NCI-H774 (cell line): ENCODE measurements around the gene HSPG2.
"Not testable (repeated sequence)": the region's sequence is repeated elsewhere in the genome, so short reads cannot be mapped to it uniquely, and the experiment has no call there.

Experiments used
- DNase-seq: peaks from one replicate; lab custom pipeline; 2025; lab: John Stamatoyannopoulos, UW

HSPG2 gene

GRCh38 chr1:21937034-21937371 lies at the start of gene HSPG2:
HSPG2 (minus strand) TSS chr1:21937310; CDS start chr1:21937217, 93 bp downstream.
- DNase-seq: no peak

DNA sequence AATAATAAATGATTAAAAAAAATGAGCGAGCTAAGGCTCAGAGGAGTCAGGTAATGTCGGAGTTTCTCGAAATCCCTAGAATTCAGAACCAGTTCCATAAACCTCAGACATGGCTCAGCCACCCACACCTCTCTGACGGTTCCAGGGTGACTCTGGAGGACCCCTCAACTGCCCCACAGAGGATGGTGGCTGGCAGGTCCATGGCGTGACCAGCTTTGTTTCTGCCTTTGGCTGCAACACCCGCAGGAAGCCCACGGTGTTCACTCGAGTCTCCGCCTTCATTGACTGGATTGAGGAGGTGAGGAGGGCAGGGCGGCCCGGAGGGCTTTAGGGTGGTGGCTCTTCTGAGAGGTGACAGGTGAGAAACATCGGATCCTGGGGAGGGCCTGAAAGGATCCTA lies 49.3 kb upstream of the HSPG2 start:
- not testable (repeated sequence) for DNase-seq

DNA sequence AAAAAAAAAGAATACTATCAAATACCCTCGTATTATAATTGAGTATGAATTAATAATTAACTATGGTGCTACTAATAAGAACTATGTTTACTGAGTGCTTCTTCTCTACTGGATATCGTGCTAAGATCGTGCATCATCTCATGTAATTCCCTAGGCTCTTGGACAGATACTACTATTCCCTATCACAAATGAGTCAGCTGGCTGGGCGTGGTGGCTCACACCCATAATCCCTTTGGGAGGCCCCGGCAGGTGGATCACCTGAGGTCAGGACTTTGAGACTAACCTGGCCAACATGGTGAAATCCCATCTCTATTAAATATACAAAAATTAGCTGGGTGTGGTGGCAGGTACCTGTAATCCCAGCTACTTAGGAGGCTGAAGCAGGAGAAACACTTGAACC lies 48.8 kb upstream of the HSPG2 start:
- DNase-seq: not testable (repeated sequence)

DNA sequence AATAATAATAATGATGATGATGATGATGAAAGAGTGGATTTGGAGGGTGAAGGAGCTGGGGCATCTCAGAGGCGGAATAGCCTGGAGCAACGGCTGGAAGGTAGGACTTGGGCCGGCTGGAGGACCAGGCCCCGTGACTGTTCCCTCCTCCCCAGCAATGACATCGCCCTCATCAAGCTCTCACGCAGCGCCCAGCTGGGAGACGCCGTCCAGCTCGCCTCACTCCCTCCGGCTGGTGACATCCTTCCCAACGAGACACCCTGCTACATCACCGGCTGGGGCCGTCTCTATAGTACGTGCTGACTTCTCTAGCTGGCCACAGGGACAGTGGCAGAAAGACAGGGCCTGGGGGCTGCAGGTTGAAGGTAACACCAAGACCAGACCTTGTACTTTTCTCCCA lies 46.4 kb upstream of the HSPG2 start:
- DNase-seq: not testable (repeated sequence)

GRCh38 chr1:21982122-21982521 lies 45.0 kb upstream of the HSPG2 start:
- not testable (repeated sequence) for DNase-seq

DNA sequence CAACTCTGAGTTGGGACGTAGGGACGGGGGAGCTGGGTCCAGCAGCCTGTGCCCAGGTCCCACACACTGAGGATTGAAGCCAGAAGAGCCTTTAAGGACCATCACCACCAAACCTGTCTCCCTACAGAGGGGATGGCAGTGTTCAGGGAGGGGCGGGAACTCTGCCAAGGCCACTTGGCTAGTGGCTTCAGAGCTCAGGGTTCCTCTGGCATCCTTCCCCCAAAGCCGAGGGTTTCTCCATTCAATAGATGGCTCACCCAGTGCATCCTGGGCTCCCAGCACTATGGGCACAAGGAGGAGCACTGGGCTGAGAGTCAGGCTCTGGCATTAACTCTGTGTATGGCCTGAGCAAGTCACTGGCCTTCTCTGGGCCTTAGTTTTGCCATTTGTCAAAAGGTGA lies 44.1 kb upstream of the HSPG2 start:
- DNase-seq: not testable (repeated sequence)

GRCh38 chr1:21980515-21981220 lies 43.6 kb upstream of the HSPG2 start:
- DNase-seq: not testable (repeated sequence)

DNA sequence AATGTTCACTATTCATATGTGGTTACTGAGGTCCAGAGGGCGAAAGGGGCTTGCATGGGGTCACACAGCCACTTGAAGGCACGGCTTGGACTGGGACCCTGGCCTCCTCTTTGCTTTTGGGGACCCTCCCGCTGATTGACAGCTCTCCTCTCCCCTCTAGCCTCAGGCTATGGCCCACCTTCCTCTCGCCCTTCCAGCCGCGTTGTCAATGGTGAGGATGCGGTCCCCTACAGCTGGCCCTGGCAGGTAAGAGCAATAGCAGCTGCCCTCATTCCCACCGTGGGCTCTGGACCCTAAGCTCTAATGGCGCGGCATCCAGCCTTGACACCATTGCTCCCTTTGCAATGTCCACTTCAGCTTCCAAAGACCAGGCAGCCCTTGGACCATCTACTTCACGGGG lies 41.1 kb upstream of the HSPG2 start:
- DNase-seq: not testable (repeated sequence)

GRCh38 chr1:21976703-21977239 lies 39.7 kb upstream of the HSPG2 start, which contains the start of gene CELA3B:
CELA3B (plus strand) TSS chr1:21977022; CDS start chr1:21977040, 18 bp downstream.
- not testable (repeated sequence) for DNase-seq

DNA sequence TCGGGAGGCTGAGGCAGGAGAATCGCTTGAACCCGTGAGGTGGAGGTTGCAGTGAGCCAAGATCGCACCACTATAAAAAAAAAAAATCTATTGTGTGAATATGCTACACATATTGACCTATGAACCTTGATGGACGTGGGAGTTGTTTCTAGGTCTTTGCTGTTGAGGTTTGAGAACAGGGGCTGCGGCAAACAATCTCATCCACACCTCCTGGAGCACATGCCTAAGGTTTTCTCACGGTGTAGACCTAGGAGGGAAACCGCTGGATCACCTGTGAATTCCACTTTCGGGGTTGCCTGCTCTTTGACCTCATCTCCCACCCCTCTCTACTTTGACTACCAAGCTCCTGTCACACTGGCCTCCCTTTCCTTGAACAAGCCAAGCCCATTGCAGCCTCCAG lies 38.2 kb upstream of the HSPG2 start:
- not testable (repeated sequence) for DNase-seq

DNA sequence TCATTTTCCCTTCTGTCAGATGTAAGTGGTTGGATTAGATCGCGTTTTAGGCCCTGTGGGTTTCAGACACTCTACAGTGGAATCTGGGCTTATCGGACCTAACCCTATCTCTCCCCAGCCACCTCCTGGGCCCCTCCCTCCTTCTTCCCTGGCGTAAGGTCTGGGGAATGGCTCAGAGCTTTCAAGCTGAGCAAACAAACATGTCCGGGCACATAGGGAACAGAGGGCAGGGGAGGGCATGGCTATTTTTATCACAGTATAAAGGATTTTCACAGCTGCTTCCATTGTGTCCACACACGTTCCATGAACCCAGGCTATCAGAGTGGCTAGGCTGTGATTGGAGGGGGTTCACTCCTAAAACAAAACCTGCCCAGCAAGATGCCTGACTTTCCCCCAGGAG lies 37.6 kb upstream of the HSPG2 start:
- peak; percentile 38 for DNase-seq

- DNase-seq: not testable (repeated sequence)
Measured at GRCh38 chr1:21973948-21974347, 36.8 kb upstream of the HSPG2 start.

GRCh38 chr1:21972973-21973441 lies 35.9 kb upstream of the HSPG2 start:
- not testable (repeated sequence) for DNase-seq

DNA sequence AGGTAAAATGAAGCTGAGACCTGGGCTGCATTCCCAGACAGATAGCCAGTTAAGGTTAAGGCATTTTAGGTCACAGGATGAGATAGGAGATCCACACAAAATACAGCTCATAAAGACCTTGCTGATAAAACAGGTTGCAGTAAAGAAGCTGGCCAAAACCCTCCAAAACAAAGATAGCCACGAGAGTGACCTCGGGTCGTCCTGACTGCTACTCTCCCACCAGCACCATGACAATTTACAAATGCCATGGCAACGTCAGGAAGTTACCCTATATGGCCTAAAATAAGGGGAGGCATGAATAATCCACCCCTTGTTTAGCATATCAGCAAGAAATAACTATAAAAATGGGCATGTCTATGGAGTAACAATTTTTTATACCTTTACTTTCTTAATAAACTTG lies 33.4 kb upstream of the HSPG2 start:
- not testable (repeated sequence) for DNase-seq

GRCh38 chr1:21969066-21969465 lies 32.0 kb upstream of the HSPG2 start:
- not testable (repeated sequence) for DNase-seq

- not testable (repeated sequence) for DNase-seq
Measured at GRCh38 chr1:21967216-21967615, 30.1 kb upstream of the HSPG2 start.

DNA sequence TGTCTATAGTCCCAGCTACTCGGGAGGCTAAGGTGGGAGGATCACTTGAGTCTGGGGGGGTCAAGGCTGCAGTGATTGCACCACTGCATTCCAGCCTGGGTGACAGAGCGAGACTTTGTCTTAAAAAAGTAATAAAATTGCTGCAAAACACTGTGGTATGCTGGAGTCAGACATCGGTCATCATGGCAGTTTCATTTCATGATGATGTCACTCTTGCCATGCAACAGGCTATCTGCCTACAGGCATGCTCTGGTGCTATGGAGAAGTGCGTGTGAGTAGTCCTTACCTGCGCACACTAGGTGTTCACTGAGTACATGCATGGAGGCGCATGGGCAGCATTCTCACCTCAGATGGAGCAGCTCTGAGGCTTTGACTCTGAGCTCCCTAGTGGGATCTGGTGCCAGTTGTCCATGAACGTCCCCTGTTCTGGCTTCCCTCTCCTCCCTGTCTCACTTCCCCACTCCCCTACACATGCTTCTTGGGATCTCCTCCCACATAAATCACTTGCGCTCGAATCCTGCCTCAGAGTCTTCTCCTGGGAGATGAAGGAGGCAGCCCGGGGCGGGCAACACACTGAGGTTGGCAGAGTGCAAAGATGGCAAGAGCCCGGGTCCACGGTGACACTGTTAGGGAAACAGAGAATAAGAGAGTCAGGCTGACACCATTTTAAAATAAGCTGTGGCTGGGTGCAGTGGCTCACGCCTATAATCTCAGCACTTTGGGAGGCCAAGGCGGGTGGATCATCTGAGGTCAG lies 29.3 kb upstream of the HSPG2 start:
- DNase-seq: no peak

DNA sequence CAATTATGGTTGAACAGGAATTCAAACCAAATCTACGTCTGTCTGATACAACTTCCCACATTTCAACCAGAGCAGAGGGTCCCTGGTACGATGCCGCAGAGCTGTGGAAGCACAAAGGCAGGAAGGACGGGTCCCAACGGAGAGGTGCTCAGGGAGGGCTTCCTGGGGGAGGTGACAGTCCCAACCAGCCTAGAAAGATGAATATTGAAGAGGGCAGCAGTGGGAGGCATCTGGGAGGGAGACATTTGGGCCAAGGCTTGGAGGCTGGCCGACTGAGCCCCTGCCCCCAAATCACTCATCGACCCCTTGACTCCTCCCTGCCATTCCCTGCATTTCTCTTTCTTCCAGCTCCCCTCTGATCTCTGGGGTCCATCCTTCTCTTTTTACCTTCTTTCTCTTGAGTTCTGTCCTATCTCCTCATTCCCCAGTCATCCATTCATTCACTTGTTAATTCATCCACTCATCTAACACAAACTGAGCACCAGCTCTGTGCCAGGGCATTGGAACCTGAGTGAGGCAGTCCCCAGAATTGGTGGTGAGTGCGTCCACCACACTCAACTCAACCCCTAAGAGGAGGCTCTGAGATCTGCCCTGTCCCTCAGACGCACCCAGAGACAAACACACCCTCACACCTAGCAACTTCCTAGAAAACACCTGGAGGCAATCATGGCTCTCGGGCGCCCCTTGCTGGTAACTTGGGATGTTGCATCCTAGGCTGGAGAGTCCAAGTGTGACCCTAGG lies 26.5 kb upstream of the HSPG2 start:
- peak; percentile 29 for DNase-seq

DNA sequence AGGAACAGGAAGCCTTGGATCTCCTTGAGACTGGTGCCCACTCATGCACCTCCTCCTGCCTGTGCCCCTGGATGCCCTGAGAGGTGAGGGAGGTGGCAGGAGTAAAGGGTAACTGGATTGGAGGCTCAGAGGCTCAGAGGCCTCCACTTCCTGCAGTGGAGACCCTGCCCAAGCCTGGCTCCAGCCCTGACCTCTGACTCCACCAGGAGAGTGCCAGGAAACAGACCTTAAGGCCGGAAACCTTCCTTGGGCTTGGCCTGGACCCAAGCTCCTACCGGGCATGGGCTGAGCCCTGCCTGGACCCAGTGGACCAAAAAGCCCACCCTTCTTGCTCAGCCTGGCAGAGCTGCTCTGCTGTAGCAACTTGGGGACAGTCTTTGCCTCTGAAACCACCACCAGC lies 24.7 kb upstream of the HSPG2 start:
- DNase-seq: no peak

DNA sequence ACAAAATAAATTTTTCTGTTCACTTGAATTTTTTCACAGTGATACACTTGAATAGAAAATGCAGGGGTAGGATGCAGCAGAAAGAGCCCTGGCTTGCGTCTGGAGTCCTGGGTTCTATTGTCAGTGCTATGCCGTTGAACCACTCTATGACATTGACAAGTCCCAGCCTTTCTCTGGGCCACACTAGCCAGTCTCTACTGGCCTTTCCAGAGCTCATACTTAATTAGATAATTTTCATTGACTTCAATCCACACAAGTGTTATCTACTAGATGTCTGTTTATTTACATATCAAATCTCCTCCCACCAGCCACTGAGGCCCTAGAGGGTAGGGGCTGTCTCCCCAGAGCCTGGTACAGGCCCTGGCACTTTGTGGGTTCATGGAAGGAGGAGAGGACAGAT lies 24.2 kb upstream of the HSPG2 start:
- DNase-seq: no peak

- no peak for DNase-seq
Measured at GRCh38 chr1:21956720-21957552, 19.8 kb upstream of the HSPG2 start.
